HG02885 (cell line): ENCODE results near the gene ZNF319.

Experiments
- ATAC-seq: cut with Tn5 transposase; IDR thresholded peaks from one replicate; pipeline ENCODE4 v1.9.1; 2021; ENCODE audit warnings: mild to moderate bottlenecking; ENCODE audit not compliant: unreplicated experiment, poor library complexity

ZNF319 gene

GRCh38 chr16:57959121-57959520, 41.4 kb downstream of the ZNF319 start:
- no peak for ATAC-seq

GRCh38 chr16:57958544-57958943, 41.9 kb downstream of the ZNF319 start:
- ATAC-seq: no peak

GRCh38 chr16:57957673-57958392, 42.6 kb downstream of the ZNF319 start:
- no peak for ATAC-seq

GRCh38 chr16:57956924-57957672, 43.4 kb downstream of the ZNF319 start:
- no peak for ATAC-seq

- ATAC-seq: no peak
Measured at GRCh38 chr16:57956270-57956808, 44.1 kb downstream of the ZNF319 start.

- ATAC-seq: no peak
Measured at GRCh38 chr16:57955572-57956188, 44.8 kb downstream of the ZNF319 start.

- no peak for ATAC-seq
Measured at GRCh38 chr16:57953857-57954256, 46.6 kb downstream of the ZNF319 start.

- no peak for ATAC-seq
Measured at GRCh38 chr16:57952909-57953308, 47.6 kb downstream of the ZNF319 start.

GRCh38 chr16:57951204-57951960, 49.1 kb downstream of the ZNF319 start:
- no peak for ATAC-seq

GRCh38 chr16:57950382-57950781, 50.1 kb downstream of the ZNF319 start:
- no peak for ATAC-seq

- ATAC-seq: no peak
Measured at GRCh38 chr16:57949595-57950238, 50.8 kb downstream of the ZNF319 start.

GRCh38 chr16:57949013-57949412, 51.5 kb downstream of the ZNF319 start:
- no peak for ATAC-seq

- ATAC-seq: no peak
Measured at GRCh38 chr16:57948027-57948426, 52.4 kb downstream of the ZNF319 start.

- no peak for ATAC-seq
Measured at GRCh38 chr16:57947261-57947660, 53.2 kb downstream of the ZNF319 start.

GRCh38 chr16:57946181-57946801, 54.2 kb downstream of the ZNF319 start:
- ATAC-seq: no peak

- ATAC-seq: no peak
Measured at GRCh38 chr16:57945740-57946138, 54.7 kb downstream of the ZNF319 start.

- no peak for ATAC-seq
Measured at GRCh38 chr16:57944970-57945739, 55.3 kb downstream of the ZNF319 start.
